ENCODE data around the gene EXOSC10. TPM values are rescaled to one million over a fixed set of nuclear protein-coding genes. Genes with fewer than 3 reads are reported as not detected.

EXOSC10 gene
- polyA plus RNA-seq (2013, experiment 1 of 2), result 70.8 TPM
- polyA plus RNA-seq (2013, experiment 2 of 2), result 71.5 TPM

DNA sequence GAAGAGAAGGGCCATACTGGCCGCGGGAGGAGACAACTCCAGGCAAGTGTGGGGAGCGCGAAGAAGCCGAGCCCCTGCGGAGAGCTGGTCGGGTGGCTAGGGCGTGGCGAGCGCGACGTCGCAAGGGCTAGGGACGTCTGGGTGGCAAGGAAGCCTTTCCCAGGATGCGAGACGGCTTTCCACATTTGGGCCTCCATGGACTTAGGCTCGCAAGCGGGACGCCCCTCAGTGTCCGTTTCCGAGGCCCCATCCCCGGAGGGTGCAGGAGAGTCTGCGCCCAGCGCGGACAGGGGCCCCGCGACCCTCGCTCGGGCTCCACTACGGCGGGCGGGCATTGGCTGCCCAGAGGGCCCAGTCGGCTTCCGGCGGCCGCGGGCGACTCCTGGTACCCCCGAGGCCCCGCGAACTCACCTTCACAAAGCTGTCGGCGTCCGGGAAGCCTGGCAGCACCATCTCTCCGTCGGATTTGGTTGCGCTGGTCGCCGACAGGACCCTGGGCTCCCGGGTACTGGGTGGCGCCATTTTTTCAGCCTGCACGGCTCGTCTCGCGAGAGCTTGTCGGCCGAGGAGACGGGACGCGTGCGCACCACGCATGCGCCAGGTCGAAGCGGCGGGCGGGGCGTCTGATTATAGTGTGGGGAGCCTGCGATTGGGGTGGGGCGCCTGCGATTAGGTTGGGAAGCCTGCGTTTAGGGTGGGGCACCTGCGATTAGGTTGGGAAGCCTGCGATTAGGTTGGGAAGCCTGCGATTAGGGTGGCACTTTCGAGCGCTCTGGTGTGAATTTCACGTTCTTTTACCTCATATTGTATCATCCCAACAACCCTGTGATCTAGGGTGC lies at the start of gene EXOSC10:
TSS of gene EXOSC10 (minus strand) at position 560 of the 839 bp plus-strand sequence. CDS start at position 522, 38 bp downstream.
- Histone ChIP-seq H3K9ac (ENCODE audit: low read length) (peak within 1 kb of the TSS; percentile 99), H3K79me2 (ENCODE audit: control insufficient read depth, insufficient read depth, low read length) (peaks cover 15% of the 10 kb centered on the region), H3K18ac (ENCODE audit: low read length) (peak within 1 kb of the TSS; percentile 78), H3K79me1 (ENCODE audit: low read length) (peaks cover 6% of the 10 kb centered on the region), H3K36me3 (ENCODE audit: control insufficient read depth, insufficient read depth, low read length) (peaks cover 3% of the 10 kb centered on the region), H3K4me2 (ENCODE audit: low read length) (peak within 1 kb of the TSS; percentile 39), H2BK120ac (ENCODE audit: low read depth, low read length) (no peak within 1 kb of the TSS), H2BK5ac (ENCODE audit: low read length) (peak within 1 kb of the TSS; percentile 59), H3K27ac (ENCODE audit: low read depth, low read length) (peak within 1 kb of the TSS; percentile 58), H3K4me3 (ENCODE audit: low read length) (peak within 1 kb of the TSS; percentile 99), H4K8ac (ENCODE audit: low read depth, low read length) (peak within 1 kb of the TSS; percentile 81), H3K27me3 (ENCODE audit: insufficient read depth, low read length, poor library complexity) (no peaks in the 10 kb centered on the region), H3K4me1 (ENCODE audit: control insufficient read depth, low read depth, low read length) (no peaks in the 10 kb centered on the region), H4K5ac (ENCODE audit: low read length) (no peak within 1 kb of the TSS), H3K23ac (ENCODE audit: low read length) (peak within 1 kb of the TSS; percentile 50), H3K4ac (ENCODE audit: low read depth, low read length) (peak within 1 kb of the TSS; percentile 88), H2AK5ac (ENCODE audit: low read length) (no peak within 1 kb of the TSS), H2BK15ac (replicated peaks; ENCODE audit: low read depth) (no peak within 1 kb of the TSS), H3K56ac (ENCODE audit: low read length) (peak within 1 kb of the TSS; percentile 98)
- WGBS (ENCODE audit: extremely low coverage, insufficient coverage, low lambda C conversion rate), result no CpG with 5 or more reads among the region's 78 CpGs
- peak; percentile 93 for DNase-seq

DNA sequence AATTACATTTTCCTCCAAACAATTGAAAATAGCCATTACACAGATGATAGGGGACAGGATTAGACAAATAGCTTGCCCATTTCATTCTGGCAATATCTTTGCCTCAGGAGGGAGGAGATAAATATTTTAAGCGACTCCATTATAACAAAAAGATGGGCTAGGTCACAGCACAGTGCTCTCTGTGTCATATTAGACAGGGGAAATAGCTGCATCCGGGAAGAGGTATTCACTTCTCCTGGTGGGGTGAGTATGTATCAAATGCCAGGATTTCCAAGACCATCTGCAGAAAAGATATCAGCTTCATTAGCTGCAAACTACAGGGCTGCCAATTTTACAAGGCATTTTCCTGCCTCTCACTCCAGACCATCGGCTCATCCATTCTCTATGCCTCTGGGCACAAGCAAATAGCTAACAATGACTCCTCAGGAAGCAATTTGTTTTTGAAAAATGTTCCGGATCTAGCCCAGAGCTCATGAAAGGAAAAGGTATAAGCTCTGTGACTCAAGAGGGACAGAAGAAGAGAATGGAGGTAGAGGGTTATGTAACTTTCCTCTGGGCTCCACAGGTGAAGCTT lies 47.6 kb upstream of the EXOSC10 start:
- WGBS (ENCODE audit: extremely low coverage, insufficient coverage, low lambda C conversion rate), result no CpG with 5 or more reads among the region's 4 CpGs
- H2BK15ac ChIP-seq (replicated peaks; ENCODE audit: low read depth), result no peak overlapping the region
- H3K4me2 ChIP-seq (ENCODE audit: low read length), result no peak overlapping the region
- no peak overlapping the region for H4K5ac ChIP-seq (ENCODE audit: low read length)
- DNase-seq, result peak; percentile 19
- no peak overlapping the region for H3K4ac ChIP-seq (ENCODE audit: low read depth, low read length)
- H2BK120ac ChIP-seq (ENCODE audit: low read depth, low read length), result no peak overlapping the region
- H3K79me2 ChIP-seq (ENCODE audit: control insufficient read depth, insufficient read depth, low read length), result no peaks in the 10 kb centered on the region
- no peak overlapping the region for H2AK5ac ChIP-seq (ENCODE audit: low read length)
- no peak overlapping the region for H2BK5ac ChIP-seq (ENCODE audit: low read length)
- H3K4me1 ChIP-seq (ENCODE audit: control insufficient read depth, low read depth, low read length), result no peaks in the 10 kb centered on the region
- H3K9ac ChIP-seq (ENCODE audit: low read length), result no peak overlapping the region
- H3K36me3 ChIP-seq (ENCODE audit: control insufficient read depth, insufficient read depth, low read length), result peaks cover 17% of the 10 kb centered on the region
- H4K8ac ChIP-seq (ENCODE audit: low read depth, low read length), result no peak overlapping the region
- no peaks in the 10 kb centered on the region for H3K79me1 ChIP-seq (ENCODE audit: low read length)
- H3K56ac ChIP-seq (ENCODE audit: low read length), result no peak overlapping the region
- H3K4me3 ChIP-seq (ENCODE audit: low read length), result no peak overlapping the region
- H3K27ac ChIP-seq (ENCODE audit: low read depth, low read length), result no peak overlapping the region
- no peaks in the 10 kb centered on the region for H3K27me3 ChIP-seq (ENCODE audit: insufficient read depth, low read length, poor library complexity)
- H3K23ac ChIP-seq (ENCODE audit: low read length), result no peak overlapping the region
- no peak overlapping the region for H3K18ac ChIP-seq (ENCODE audit: low read length)

DNA sequence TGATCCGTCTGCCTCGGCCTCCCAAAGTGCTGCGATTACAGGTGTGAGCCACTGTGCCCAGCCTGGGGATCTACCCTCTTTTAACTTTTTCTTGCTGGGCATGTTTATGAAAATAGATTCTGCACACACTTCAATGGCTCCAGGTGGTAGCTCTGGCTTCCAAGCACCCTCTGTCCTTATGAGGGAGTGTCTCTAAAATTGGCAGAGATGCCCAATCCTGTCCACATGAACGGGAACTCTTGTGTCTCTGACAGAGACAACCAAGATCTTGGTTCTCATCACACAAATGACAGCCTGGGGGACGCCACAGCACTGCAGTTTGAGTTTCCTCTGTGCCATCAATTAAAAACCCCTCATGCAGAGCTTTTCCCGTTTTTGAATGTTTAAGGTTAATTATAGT lies 46.1 kb upstream of the EXOSC10 start:
- Histone ChIP-seq H3K27me3 (ENCODE audit: insufficient read depth, low read length, poor library complexity) (no peaks in the 10 kb centered on the region), H2BK5ac (ENCODE audit: low read length) (no peak overlapping the region), H3K4me1 (ENCODE audit: control insufficient read depth, low read depth, low read length) (no peaks in the 10 kb centered on the region), H4K8ac (ENCODE audit: low read depth, low read length) (no peak overlapping the region), H3K56ac (ENCODE audit: low read length) (no peak overlapping the region), H2BK120ac (ENCODE audit: low read depth, low read length) (no peak overlapping the region), H2BK15ac (replicated peaks; ENCODE audit: low read depth) (no peak overlapping the region), H3K9ac (ENCODE audit: low read length) (no peak overlapping the region), H3K4me2 (ENCODE audit: low read length) (no peak overlapping the region), H3K4ac (ENCODE audit: low read depth, low read length) (no peak overlapping the region), H3K27ac (ENCODE audit: low read depth, low read length) (no peak overlapping the region), H3K79me2 (ENCODE audit: control insufficient read depth, insufficient read depth, low read length) (no peaks in the 10 kb centered on the region), H2AK5ac (ENCODE audit: low read length) (no peak overlapping the region), H4K5ac (ENCODE audit: low read length) (no peak overlapping the region), H3K23ac (ENCODE audit: low read length) (no peak overlapping the region), H3K79me1 (ENCODE audit: low read length) (no peaks in the 10 kb centered on the region), H3K18ac (ENCODE audit: low read length) (no peak overlapping the region), H3K36me3 (ENCODE audit: control insufficient read depth, insufficient read depth, low read length) (peaks cover 17% of the 10 kb centered on the region), H3K4me3 (ENCODE audit: low read length) (no peak overlapping the region)
- WGBS (ENCODE audit: extremely low coverage, insufficient coverage, low lambda C conversion rate), result no CpG with 5 or more reads among the region's 6 CpGs
- DNase-seq, result no peak

DNA sequence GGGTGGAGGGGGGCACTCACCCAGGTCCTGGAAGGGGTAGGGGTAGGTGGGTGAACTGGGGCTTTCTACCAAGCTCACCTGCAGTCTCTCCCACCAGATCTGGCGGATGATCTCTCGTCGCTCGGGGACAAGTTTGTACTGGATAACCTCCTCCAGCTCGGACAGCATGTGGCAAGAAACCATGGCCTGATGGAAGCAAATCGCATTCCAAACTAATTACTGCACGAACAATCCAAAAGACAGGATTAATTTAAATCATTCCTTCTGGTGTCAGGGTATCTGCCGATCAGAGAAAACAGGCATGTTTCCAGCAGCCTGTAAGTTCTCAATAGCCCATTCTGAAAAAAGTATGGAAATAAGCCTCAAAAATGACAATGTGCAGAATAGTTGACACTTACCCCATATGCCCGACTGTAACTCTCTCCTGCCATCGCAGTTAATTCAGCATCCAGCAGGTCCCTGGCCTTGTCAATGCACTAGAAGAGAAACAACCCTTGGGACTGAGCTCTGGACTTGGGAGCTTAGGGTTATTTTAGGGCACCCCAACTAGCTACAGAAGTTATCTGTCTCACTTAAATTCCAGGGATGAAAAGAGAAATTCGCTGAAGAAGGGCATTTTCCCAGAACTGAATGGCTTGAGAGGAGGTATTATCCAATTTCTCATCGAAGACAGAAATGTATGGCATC lies 45.0 kb upstream of the EXOSC10 start:
- H3K79me1 ChIP-seq (ENCODE audit: low read length), result no peaks in the 10 kb centered on the region
- no peak overlapping the region for H2AK5ac ChIP-seq (ENCODE audit: low read length)
- peaks cover 19% of the 10 kb centered on the region for H3K36me3 ChIP-seq (ENCODE audit: control insufficient read depth, insufficient read depth, low read length)
- no CpG with 5 or more reads among the region's 12 CpGs for WGBS (ENCODE audit: extremely low coverage, insufficient coverage, low lambda C conversion rate)
- no peak overlapping the region for H3K56ac ChIP-seq (ENCODE audit: low read length)
- H3K4me3 ChIP-seq (ENCODE audit: low read length), result no peak overlapping the region
- H3K27me3 ChIP-seq (ENCODE audit: insufficient read depth, low read length, poor library complexity), result no peaks in the 10 kb centered on the region
- H3K18ac ChIP-seq (ENCODE audit: low read length), result no peak overlapping the region
- H4K5ac ChIP-seq (ENCODE audit: low read length), result no peak overlapping the region
- no peaks in the 10 kb centered on the region for H3K4me1 ChIP-seq (ENCODE audit: control insufficient read depth, low read depth, low read length)
- H3K4ac ChIP-seq (ENCODE audit: low read depth, low read length), result no peak overlapping the region
- no peak overlapping the region for H2BK15ac ChIP-seq (replicated peaks; ENCODE audit: low read depth)
- H2BK5ac ChIP-seq (ENCODE audit: low read length), result no peak overlapping the region
- H3K4me2 ChIP-seq (ENCODE audit: low read length), result no peak overlapping the region
- H3K23ac ChIP-seq (ENCODE audit: low read length), result no peak overlapping the region
- H3K79me2 ChIP-seq (ENCODE audit: control insufficient read depth, insufficient read depth, low read length), result no peaks in the 10 kb centered on the region
- H3K9ac ChIP-seq (ENCODE audit: low read length), result no peak overlapping the region
- H2BK120ac ChIP-seq (ENCODE audit: low read depth, low read length), result no peak overlapping the region
- no peak for DNase-seq
- no peak overlapping the region for H3K27ac ChIP-seq (ENCODE audit: low read depth, low read length)
- no peak overlapping the region for H4K8ac ChIP-seq (ENCODE audit: low read depth, low read length)

DNA sequence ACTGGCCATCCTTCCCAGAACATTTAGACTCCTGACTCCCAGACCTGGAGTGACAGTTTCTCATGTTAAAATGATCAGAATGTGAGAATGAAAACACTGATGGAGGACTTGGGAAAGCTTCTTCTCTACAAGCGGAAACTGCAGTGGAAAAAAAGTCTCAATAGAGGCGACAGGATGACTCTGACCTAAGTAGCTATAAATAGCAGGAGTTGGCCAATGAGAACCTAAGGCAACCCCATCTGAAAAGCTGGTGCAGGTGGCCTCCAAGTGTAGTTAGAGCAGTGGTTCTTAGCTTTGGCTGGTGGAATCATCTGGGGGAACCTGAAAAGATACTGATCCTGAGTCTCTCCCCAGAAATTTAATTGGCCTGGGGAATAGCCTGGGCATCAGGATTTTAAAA lies 44.2 kb upstream of the EXOSC10 start:
- no peak overlapping the region for H4K5ac ChIP-seq (ENCODE audit: low read length)
- H3K27ac ChIP-seq (ENCODE audit: low read depth, low read length), result no peak overlapping the region
- no peak overlapping the region for H2BK120ac ChIP-seq (ENCODE audit: low read depth, low read length)
- H3K79me2 ChIP-seq (ENCODE audit: control insufficient read depth, insufficient read depth, low read length), result no peaks in the 10 kb centered on the region
- no peak overlapping the region for H3K9ac ChIP-seq (ENCODE audit: low read length)
- H2AK5ac ChIP-seq (ENCODE audit: low read length), result no peak overlapping the region
- H2BK5ac ChIP-seq (ENCODE audit: low read length), result no peak overlapping the region
- no peak overlapping the region for H3K4me3 ChIP-seq (ENCODE audit: low read length)
- no peaks in the 10 kb centered on the region for H3K4me1 ChIP-seq (ENCODE audit: control insufficient read depth, low read depth, low read length)
- no peak overlapping the region for H4K8ac ChIP-seq (ENCODE audit: low read depth, low read length)
- H3K23ac ChIP-seq (ENCODE audit: low read length), result no peak overlapping the region
- H3K4ac ChIP-seq (ENCODE audit: low read depth, low read length), result no peak overlapping the region
- DNase-seq, result no peak
- H3K4me2 ChIP-seq (ENCODE audit: low read length), result no peak overlapping the region
- no peak overlapping the region for H3K18ac ChIP-seq (ENCODE audit: low read length)
- H3K79me1 ChIP-seq (ENCODE audit: low read length), result no peaks in the 10 kb centered on the region
- H2BK15ac ChIP-seq (replicated peaks; ENCODE audit: low read depth), result no peak overlapping the region
- peaks cover 13% of the 10 kb centered on the region for H3K36me3 ChIP-seq (ENCODE audit: control insufficient read depth, insufficient read depth, low read length)
- no peaks in the 10 kb centered on the region for H3K27me3 ChIP-seq (ENCODE audit: insufficient read depth, low read length, poor library complexity)
- no peak overlapping the region for H3K56ac ChIP-seq (ENCODE audit: low read length)
- no CpG with 5 or more reads among the region's 2 CpGs for WGBS (ENCODE audit: extremely low coverage, insufficient coverage, low lambda C conversion rate)

Data from mesendoderm (in vitro differentiated cells).